Calu3 (cell line): ENCODE results near the gene GPR75. TPM values are rescaled to one million over a fixed set of nuclear protein-coding genes. Genes with fewer than 3 reads are reported as not detected.

ENCODE experiments used
- Bru-seq: library from RNA; stranded (reverse); fragments of 400-500 nt; gene quantifications from one replicate; lab custom pipeline; 2021; lab: Mats Ljungman, UMichigan
- BruChase-seq, 2 experiments: library from RNA; stranded (reverse); fragments of 400-500 nt; gene quantifications; one replicate each; lab custom pipeline; 2021; lab: Mats Ljungman, UMichigan
- BruUV-seq: library from RNA; stranded (reverse); fragments of 400-500 nt; replicated peaks from 2 replicates; lab custom pipeline; 2021; lab: Mats Ljungman, UMichigan
- CTCF ChIA-PET: fragments of 300-600 bp; sonication (Branson Sonifier 250); formaldehyde crosslinking; loops from one replicate; lab custom pipeline; 2022; ENCODE audit warnings: antibody characterized with exemption; lab: Charles Lee
- DNase-seq: peaks from one replicate; pipeline ENCODE4 v3.0.0; 2022
- H3K27ac Mint-ChIP-seq: one replicate; pipeline ENCODE4 v1.8.0; 2022; ENCODE audit warnings: mixed read lengths; ENCODE audit not compliant: unreplicated experiment
- H3K27me3 Mint-ChIP-seq: one replicate; pipeline ENCODE4 v1.8.0; 2022; ENCODE audit warnings: mixed read lengths; ENCODE audit not compliant: unreplicated experiment
- H3K36me3 Mint-ChIP-seq: one replicate; pipeline ENCODE4 v1.8.0; 2022; ENCODE audit warnings: mild to moderate bottlenecking, moderate library complexity, mixed read lengths; ENCODE audit not compliant: insufficient read depth, unreplicated experiment
- H3K4me1 Mint-ChIP-seq: one replicate; pipeline ENCODE4 v1.8.0; 2022; ENCODE audit warnings: mild to moderate bottlenecking, low read depth, mixed read lengths; ENCODE audit not compliant: unreplicated experiment
- H3K4me3 Mint-ChIP-seq: one replicate; pipeline ENCODE4 v1.8.0; 2022; ENCODE audit warnings: mild to moderate bottlenecking, low read depth, moderate library complexity, mixed read lengths; ENCODE audit not compliant: unreplicated experiment
- H3K9me3 Mint-ChIP-seq: one replicate; pipeline ENCODE4 v1.8.0; 2022; ENCODE audit warnings: low read depth, mixed read lengths; ENCODE audit not compliant: unreplicated experiment
- intact Hi-C: fragments of 100-400 bp; cut with micrococcal nuclease; formaldehyde crosslinking; loops from one replicate; pipeline ENCODE4 v1.10.0; 2022; ENCODE audit not compliant: unreplicated experiment
- long read RNA-seq: library from polyadenylated mRNA; stranded (forward); transcript quantifications from one replicate; pipeline ENCODE4 v2.0.0, GENCODE V29; 2022
- total RNA-seq: library from RNA; stranded (reverse); gene quantifications from 2 replicates; pipeline ENCODE4 v1.2.3, GENCODE V29; 2022
- TF ChIP-seq, protein P1 (sequence below): fragments of 200-600 bp; IDR thresholded peaks from one replicate; pipeline ENCODE4 v1.8.0; 2022; ENCODE audit warnings: antibody characterized with exemption; ENCODE audit not compliant: unreplicated experiment

GPR75 gene
- total RNA-seq (5.4 and 7.5 TPM in 2 replicates), Bru-seq, nascent RNA (percentile 89 among the genes with signal in this experiment), BruChase-seq, experiment 1, labeled RNA remaining after a 6-hour chase (percentile 93 among the genes with signal in this experiment), BruChase-seq, experiment 2, labeled RNA remaining after a 2-hour chase (percentile 96 among the genes with signal in this experiment)
- long read RNA-seq, result 0 reads

DNA sequence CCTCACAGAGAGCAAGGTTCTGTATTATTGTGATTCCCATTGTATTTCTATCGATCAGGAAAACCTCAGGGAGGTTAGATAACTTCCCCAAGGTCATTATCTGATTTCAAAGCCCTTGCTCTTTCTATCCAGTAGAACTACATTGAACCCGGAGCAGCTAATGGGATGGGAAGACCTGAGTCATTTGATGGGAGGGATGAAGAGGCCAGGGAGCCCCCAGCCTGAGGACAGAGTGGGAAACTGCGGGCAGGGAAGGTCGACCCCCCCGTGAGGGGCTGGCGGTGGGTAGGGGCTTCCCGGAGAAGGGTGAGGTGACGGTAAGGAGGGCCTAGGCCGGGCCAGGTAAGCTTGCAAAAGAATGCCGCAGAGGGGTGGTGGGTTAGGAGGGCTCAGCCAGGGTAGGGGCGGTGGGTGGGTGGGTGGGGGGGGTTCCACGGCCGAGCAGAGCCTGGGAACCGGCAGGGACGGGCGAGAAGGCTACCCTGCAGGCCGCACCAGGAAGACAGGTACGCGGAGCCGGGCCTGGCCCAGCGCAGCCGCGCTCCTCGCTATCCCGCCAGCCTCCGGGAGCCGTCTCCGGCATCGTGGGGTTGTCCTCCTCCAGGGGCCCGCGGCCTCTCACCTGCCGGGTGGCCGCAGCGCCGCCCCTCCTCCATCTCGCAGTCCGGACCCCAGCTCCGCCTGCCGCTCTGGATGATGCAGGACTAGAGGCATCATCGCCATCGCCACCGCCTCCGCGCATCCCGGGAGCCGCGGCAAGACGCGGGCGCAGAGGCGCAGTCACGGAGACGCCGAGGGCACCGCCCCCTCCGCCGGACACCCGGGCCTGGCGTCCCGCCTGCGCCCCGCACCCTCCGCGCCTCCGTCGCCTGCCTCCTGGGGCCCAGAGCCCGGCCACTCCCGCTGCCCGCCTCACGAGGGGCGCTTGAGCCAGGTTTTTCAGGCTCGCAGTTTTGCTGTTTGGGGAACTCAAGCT lies at the start of gene GPR75:
Gene GPR75, minus strand, starts transcription at position 762 of the 976 bp plus-strand sequence. CDS start 5,211 bp downstream, outside the sequence.
- Mint-ChIP-seq H3K27me3 (no peaks in the 10 kb centered on the region), H3K36me3 (peaks cover 9% of the 10 kb centered on the region), H3K27ac (no peak within 1 kb of the TSS), H3K4me1 (peaks cover 22% of the 10 kb centered on the region), H3K4me3 (no peak within 1 kb of the TSS), H3K9me3 (no peaks in the 10 kb centered on the region)
- CTCF ChIA-PET, result interaction anchor here (0.6 kb wide), 1 partner anchor 45 kb away, joined by 4 read pairs; no protein-coding TSS in a partner anchor
- BruUV-seq, result no TSS peak
- no peak for DNase-seq
- intact Hi-C loops, result no loop called here
- TF ChIP-seq, protein P1, sequence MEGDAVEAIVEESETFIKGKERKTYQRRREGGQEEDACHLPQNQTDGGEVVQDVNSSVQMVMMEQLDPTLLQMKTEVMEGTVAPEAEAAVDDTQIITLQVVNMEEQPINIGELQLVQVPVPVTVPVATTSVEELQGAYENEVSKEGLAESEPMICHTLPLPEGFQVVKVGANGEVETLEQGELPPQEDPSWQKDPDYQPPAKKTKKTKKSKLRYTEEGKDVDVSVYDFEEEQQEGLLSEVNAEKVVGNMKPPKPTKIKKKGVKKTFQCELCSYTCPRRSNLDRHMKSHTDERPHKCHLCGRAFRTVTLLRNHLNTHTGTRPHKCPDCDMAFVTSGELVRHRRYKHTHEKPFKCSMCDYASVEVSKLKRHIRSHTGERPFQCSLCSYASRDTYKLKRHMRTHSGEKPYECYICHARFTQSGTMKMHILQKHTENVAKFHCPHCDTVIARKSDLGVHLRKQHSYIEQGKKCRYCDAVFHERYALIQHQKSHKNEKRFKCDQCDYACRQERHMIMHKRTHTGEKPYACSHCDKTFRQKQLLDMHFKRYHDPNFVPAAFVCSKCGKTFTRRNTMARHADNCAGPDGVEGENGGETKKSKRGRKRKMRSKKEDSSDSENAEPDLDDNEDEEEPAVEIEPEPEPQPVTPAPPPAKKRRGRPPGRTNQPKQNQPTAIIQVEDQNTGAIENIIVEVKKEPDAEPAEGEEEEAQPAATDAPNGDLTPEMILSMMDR, result no peak

- no peaks in the 10 kb centered on the region for H3K36me3 Mint-ChIP-seq
- H3K27ac Mint-ChIP-seq, result peak overlapping the region; percentile 11
- BruUV-seq, result no TSS peak
- intact Hi-C loops, result no loop called here
- no peaks in the 10 kb centered on the region for H3K9me3 Mint-ChIP-seq
- no peak for DNase-seq
- no peaks in the 10 kb centered on the region for H3K27me3 Mint-ChIP-seq
- CTCF ChIA-PET, result no interaction called here
- TF ChIP-seq, protein P1, result no peak
- H3K4me1 Mint-ChIP-seq, result peaks cover 7% of the 10 kb centered on the region
- no peak overlapping the region for H3K4me3 Mint-ChIP-seq
These were observed 47.8 kb upstream of the GPR75 start for GRCh38 chr2:53907582-53907981.

DNA sequence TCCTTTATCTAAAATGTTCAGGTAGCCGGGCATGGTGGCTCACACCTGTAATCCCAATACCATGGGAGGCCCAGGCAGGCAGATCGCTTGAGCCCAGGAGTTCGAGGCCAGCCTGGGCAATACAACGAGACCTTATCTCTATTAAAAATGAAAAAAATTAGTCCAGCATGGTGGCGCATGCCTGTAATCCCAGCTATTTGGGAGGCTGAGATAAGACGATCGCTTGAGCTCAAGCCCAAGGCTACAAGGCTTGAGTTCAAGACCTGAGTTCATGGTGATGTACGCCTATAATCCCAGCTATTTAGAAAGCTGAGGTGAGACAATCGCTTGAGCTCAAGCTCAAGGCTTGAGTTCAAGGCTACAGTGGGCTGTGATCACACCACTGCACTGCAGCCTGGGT lies 45.6 kb upstream of the GPR75 start:
- Mint-ChIP-seq H3K9me3 (no peaks in the 10 kb centered on the region), H3K4me1 (no peaks in the 10 kb centered on the region), H3K27me3 (no peaks in the 10 kb centered on the region), H3K27ac (no peak overlapping the region), H3K4me3 (no peak overlapping the region), H3K36me3 (no peaks in the 10 kb centered on the region)
- TF ChIP-seq, protein P1, result no peak
- intact Hi-C loops, result no loop called here
- BruUV-seq, result no TSS peak
- no peak for DNase-seq
- CTCF ChIA-PET, result no interaction called here

DNA sequence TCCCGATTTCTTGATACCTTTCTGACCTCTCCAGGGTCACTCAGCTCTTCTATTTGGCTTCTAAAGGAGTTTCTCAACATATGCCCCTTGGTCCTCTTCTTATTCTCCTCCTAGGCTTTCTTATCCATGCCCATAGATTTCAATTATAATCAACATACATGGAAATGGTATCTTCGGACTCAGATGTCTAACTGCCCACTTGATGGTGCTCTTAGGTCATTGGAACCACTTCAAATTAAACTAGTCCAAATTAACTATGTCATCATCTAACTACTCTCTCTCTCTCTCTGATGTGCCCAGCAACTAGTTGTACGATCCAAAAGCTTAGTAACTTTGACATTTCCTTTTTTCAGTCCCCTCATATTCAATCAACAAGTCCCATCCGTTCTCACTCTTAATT lies 43.2 kb upstream of the GPR75 start:
- TF ChIP-seq, protein P1, result no peak
- peaks cover 4% of the 10 kb centered on the region for H3K4me1 Mint-ChIP-seq
- H3K9me3 Mint-ChIP-seq, result no peaks in the 10 kb centered on the region
- H3K36me3 Mint-ChIP-seq, result no peaks in the 10 kb centered on the region
- CTCF ChIA-PET, result interaction anchor here (0.8 kb wide), 1 partner anchor 80 kb away, joined by 3 read pairs; no protein-coding TSS in a partner anchor
- no peaks in the 10 kb centered on the region for H3K27me3 Mint-ChIP-seq
- intact Hi-C loops, result no loop called here
- no peak for DNase-seq
- TSS peak; percentile 15 for BruUV-seq
- no peak overlapping the region for H3K27ac Mint-ChIP-seq
- no peak overlapping the region for H3K4me3 Mint-ChIP-seq
